ENCODE data around the gene AUTS2. TPM values are rescaled to one million over a fixed set of nuclear protein-coding genes. Genes with fewer than 3 reads are reported as not detected.

AUTS2 gene
- total RNA-seq, 1 experiment from 2014 or later = 42.1 TPM

DNA sequence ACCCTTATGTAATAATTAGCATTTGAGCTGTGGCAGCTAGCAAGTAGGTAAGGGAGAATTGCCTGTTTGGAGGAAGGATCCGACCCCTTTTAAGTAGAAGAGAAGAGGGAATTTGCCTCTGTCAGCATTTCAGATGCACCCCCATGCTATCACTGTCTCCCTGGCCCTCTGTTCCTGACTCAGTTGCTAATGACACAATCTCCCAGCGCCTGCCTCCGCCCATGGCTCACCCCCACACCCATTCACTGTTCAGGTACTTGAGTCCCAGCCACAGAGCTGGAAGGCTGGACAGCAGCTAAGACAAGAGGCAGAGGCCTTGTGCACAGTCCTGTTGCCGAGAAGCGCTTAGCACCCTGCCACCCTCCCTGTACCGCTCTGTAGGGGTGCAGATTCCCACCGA is 1021.4 kb downstream of the AUTS2 start:
- H3K4me3 ChIP-seq (ENCODE audit: low read depth, low read length, poor library complexity, severe bottlenecking) = no peak overlapping the region
- no peaks in the 10 kb centered on the region for H3K27me3 ChIP-seq (replicated peaks; ENCODE audit: insufficient read depth, low read depth, low read length, poor library complexity)
- H3K27ac ChIP-seq (ENCODE audit: low read depth, low read length, poor library complexity, severe bottlenecking) = no peak overlapping the region
- no peaks in the 10 kb centered on the region for H3K36me3 ChIP-seq (ENCODE audit: insufficient read depth, low read length, poor library complexity, severe bottlenecking)
- CTCF ChIA-PET = interaction anchor here (0.7 kb wide), 2 partner anchors 15 to 1934 kb away, joined by 7 to 18 read pairs; no protein-coding TSS in a partner anchor
- DNase-seq (ENCODE audit: low spot score) = no peak
- peaks cover 6% of the 10 kb centered on the region for H3K4me1 ChIP-seq (ENCODE audit: insufficient read depth, low read length, poor library complexity, severe bottlenecking)
- TF ChIP-seq, protein P1, sequence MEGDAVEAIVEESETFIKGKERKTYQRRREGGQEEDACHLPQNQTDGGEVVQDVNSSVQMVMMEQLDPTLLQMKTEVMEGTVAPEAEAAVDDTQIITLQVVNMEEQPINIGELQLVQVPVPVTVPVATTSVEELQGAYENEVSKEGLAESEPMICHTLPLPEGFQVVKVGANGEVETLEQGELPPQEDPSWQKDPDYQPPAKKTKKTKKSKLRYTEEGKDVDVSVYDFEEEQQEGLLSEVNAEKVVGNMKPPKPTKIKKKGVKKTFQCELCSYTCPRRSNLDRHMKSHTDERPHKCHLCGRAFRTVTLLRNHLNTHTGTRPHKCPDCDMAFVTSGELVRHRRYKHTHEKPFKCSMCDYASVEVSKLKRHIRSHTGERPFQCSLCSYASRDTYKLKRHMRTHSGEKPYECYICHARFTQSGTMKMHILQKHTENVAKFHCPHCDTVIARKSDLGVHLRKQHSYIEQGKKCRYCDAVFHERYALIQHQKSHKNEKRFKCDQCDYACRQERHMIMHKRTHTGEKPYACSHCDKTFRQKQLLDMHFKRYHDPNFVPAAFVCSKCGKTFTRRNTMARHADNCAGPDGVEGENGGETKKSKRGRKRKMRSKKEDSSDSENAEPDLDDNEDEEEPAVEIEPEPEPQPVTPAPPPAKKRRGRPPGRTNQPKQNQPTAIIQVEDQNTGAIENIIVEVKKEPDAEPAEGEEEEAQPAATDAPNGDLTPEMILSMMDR (conservative IDR thresholded peaks at IDR 0.05; ENCODE audit: low read depth, low read length) = no peak
- no peak for TF ChIP-seq EZH2 (IDR thresholded peaks at IDR 0.05; ENCODE audit: borderline replicate concordance, low read depth, low read length, poor library complexity, severe bottlenecking)
- no peaks in the 10 kb centered on the region for H3K9me3 ChIP-seq (ENCODE audit: low read depth, low read length, poor library complexity, severe bottlenecking)
- BruUV-seq (replicated peaks) = no TSS peak
- intact Hi-C loops (cut with micrococcal nuclease; ENCODE audit: unreplicated experiment) = no loop called here
- POLR2A ChIA-PET (ENCODE audit: low non-redundant PET) = interaction anchor here (0.6 to 0.7 kb wide), 2 partner anchors 633 to 1981 kb away, joined by 3 to 8 read pairs; no protein-coding TSS in a partner anchor

DNA sequence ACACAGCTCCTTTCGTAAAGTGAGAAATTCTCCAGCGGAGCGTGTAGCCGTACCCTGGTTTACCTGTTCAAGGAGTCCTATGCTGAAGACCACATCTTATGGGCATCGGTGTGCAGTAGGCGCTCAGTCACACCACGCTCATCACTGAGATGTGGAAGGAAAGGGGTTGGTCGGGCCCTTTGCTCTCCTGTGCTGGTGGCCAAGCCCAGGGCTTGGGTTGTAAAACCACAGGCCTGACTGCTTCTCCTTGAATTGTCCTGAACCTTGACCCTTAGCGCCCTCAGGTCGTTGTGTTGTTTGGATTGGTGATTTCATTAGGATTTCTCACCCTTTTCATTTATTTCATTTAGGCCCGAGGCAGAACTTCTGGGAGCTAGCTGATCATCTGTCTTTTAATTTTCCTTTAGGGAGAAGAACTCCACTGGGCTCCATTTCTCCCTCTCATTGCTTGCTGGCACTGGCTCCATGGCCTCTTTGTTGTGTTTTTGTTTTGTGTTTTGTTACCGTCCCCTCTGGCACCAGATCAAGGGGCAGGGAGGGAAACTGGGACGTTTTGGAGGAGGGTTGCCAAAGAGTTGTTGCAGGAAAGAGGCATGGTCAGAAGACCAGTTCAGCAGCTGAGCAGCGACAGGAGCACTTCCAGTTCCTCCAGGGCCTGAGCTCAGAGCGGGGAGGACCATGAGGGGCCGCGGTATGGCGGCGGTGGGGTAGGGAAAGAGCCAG is 1022.2 kb downstream of the AUTS2 start:
- Histone ChIP-seq H3K4me1 (ENCODE audit: insufficient read depth, low read length, poor library complexity, severe bottlenecking) (peaks cover 3% of the 10 kb centered on the region), H3K27ac (ENCODE audit: low read depth, low read length, poor library complexity, severe bottlenecking) (no peak overlapping the region), H3K27me3 (replicated peaks; ENCODE audit: insufficient read depth, low read depth, low read length, poor library complexity) (no peaks in the 10 kb centered on the region), H3K9me3 (ENCODE audit: low read depth, low read length, poor library complexity, severe bottlenecking) (no peaks in the 10 kb centered on the region), H3K36me3 (ENCODE audit: insufficient read depth, low read length, poor library complexity, severe bottlenecking) (no peaks in the 10 kb centered on the region), H3K4me3 (ENCODE audit: low read depth, low read length, poor library complexity, severe bottlenecking) (no peak overlapping the region)
- no peak for TF ChIP-seq EZH2 (IDR thresholded peaks at IDR 0.05; ENCODE audit: borderline replicate concordance, low read depth, low read length, poor library complexity, severe bottlenecking)
- TF ChIP-seq, protein P1 (conservative IDR thresholded peaks at IDR 0.05; ENCODE audit: low read depth, low read length) = no peak
- CTCF ChIA-PET = no interaction called here
- POLR2A ChIA-PET (ENCODE audit: low non-redundant PET) = no interaction called here
- no TSS peak for BruUV-seq (replicated peaks)
- DNase-seq (ENCODE audit: low spot score) = no peak
- intact Hi-C loops (cut with micrococcal nuclease; ENCODE audit: unreplicated experiment) = no loop called here

DNA sequence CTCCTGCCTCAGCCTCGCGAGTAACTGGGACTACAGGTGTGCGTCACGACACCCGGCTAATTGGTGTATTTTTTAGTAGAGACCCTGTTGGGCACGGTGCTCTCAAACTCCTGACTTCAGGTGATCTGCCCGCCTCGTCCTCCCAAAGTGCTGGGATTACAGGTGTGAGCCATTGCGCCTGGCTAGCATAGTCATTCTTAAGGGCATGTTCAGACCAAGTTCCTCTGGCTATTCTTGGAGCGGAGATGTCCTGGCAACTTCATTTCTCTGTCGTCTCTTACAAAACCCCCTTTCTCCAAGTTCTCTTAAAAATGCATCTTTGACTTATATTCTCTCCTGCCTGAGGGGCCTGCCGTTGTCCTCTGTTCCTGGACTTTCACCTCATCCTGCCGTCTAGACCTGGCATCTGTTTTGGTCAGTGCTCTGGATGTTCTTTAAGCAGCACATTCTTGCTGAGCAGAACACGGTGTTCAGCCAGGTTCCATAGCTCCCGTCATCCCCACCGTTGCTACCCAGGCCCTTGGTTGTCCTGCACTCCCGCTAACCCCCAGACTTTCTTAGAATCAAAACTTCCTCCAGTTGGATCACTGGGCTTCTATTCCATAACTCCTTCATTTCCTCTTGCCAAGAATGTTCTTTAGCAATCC is 1023.8 kb downstream of the AUTS2 start:
- POLR2A ChIA-PET (ENCODE audit: low non-redundant PET) = no interaction called here
- Histone ChIP-seq H3K9me3 (ENCODE audit: low read depth, low read length, poor library complexity, severe bottlenecking) (no peaks in the 10 kb centered on the region), H3K4me3 (ENCODE audit: low read depth, low read length, poor library complexity, severe bottlenecking) (no peak overlapping the region), H3K27me3 (replicated peaks; ENCODE audit: insufficient read depth, low read depth, low read length, poor library complexity) (no peaks in the 10 kb centered on the region), H3K4me1 (ENCODE audit: insufficient read depth, low read length, poor library complexity, severe bottlenecking) (peaks cover 3% of the 10 kb centered on the region), H3K36me3 (ENCODE audit: insufficient read depth, low read length, poor library complexity, severe bottlenecking) (no peaks in the 10 kb centered on the region), H3K27ac (ENCODE audit: low read depth, low read length, poor library complexity, severe bottlenecking) (no peak overlapping the region)
- no peak for DNase-seq (ENCODE audit: low spot score)
- intact Hi-C loops (cut with micrococcal nuclease; ENCODE audit: unreplicated experiment) = no loop called here
- CTCF ChIA-PET = no interaction called here
- BruUV-seq (replicated peaks) = no TSS peak
- no peak for TF ChIP-seq EZH2 (IDR thresholded peaks at IDR 0.05; ENCODE audit: borderline replicate concordance, low read depth, low read length, poor library complexity, severe bottlenecking)
- TF ChIP-seq, protein P1 (conservative IDR thresholded peaks at IDR 0.05; ENCODE audit: low read depth, low read length) = no peak

All from A673 (cell line).